Measurements from ENCODE around the gene COL4A3. TPM values are rescaled to one million over a fixed set of nuclear protein-coding genes. Genes with fewer than 3 reads are reported as not detected.
A peak's percentile ranks its signal among the peaks of the same experiment; 100 is the strongest.

COL4A3 gene
- total RNA-seq (2022) (17.6 and 20.2 TPM in 2 replicates), Bru-seq, nascent RNA (percentile 67 among the genes with signal in this experiment), BruChase-seq, experiment 1, labeled RNA remaining after a 6-hour chase (percentile 61 among the genes with signal in this experiment), BruChase-seq, experiment 2, labeled RNA remaining after a 2-hour chase (percentile 64 among the genes with signal in this experiment)
- long read RNA-seq, partial matches to known transcripts: 3 of 10 reads
- long read RNA-seq, other reads (novel, unspliced or antisense): 7 of 10 reads

DNA sequence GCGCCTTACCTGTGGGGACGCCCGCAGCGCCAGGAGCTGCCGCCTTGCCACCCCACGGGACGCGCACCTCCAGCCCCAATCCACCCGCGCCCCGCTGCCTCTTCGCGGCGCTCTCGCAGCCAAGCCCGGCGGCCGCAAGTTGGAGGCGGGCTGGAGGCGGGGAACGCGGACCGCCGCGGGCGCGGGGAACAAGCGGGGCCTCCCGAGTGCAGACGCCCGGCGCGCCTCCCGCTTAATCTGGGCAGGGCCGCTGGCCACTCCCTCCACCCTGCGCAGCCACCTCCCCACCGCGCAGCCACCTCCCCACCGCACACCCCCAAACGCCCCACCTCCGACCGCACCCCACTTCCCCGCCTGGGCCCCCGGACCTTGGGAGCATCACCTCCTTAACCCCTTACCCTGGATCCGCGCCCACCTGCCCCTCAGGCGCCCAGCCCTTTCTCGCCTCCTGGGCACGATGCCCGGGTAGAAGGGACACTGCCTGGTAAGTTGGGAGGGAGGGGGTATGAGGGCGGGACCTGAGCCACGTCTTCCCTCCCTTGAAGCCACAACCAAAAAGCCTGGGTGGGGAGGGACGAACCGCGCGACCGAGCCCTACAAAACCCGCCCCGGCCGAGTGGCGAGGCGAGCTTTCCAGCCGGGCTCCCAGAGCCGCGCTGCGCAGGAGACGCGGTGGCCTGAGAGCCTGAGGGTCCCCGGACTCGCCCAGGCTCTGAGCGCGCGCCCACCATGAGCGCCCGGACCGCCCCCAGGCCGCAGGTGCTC is at the start of gene COL4A3, which contains the start of gene COL4A4:
TSS of gene COL4A3 (plus strand) at position 627 of the 765 bp plus-strand sequence. CDS start at position 730, 103 bp downstream.
TSS of gene COL4A4 (minus strand) at position 208 of the 765 bp plus-strand sequence. CDS start 16,722 bp downstream, outside the sequence.
- Mint-ChIP-seq H3K36me3 (ENCODE audit: insufficient read depth, unreplicated experiment) (peaks cover 22% of the 10 kb centered on the region), H3K9me3 (ENCODE audit: low read depth, unreplicated experiment) (no peaks in the 10 kb centered on the region), H3K4me1 (ENCODE audit: low read depth, unreplicated experiment) (peaks cover 39% of the 10 kb centered on the region), H3K27me3 (ENCODE audit: unreplicated experiment) (no peaks in the 10 kb centered on the region), H3K27ac (ENCODE audit: unreplicated experiment) (peak within 1 kb of the TSS; percentile 64), H3K4me3 (ENCODE audit: low read depth, unreplicated experiment) (peak within 1 kb of the TSS; percentile 90)
- intact Hi-C loops (cut with micrococcal nuclease; ENCODE audit: unreplicated experiment): loop anchor here (2.0 kb wide), 1 partner anchor 17 kb away; no protein-coding TSS in a partner anchor
- TF ChIP-seq, protein P1, sequence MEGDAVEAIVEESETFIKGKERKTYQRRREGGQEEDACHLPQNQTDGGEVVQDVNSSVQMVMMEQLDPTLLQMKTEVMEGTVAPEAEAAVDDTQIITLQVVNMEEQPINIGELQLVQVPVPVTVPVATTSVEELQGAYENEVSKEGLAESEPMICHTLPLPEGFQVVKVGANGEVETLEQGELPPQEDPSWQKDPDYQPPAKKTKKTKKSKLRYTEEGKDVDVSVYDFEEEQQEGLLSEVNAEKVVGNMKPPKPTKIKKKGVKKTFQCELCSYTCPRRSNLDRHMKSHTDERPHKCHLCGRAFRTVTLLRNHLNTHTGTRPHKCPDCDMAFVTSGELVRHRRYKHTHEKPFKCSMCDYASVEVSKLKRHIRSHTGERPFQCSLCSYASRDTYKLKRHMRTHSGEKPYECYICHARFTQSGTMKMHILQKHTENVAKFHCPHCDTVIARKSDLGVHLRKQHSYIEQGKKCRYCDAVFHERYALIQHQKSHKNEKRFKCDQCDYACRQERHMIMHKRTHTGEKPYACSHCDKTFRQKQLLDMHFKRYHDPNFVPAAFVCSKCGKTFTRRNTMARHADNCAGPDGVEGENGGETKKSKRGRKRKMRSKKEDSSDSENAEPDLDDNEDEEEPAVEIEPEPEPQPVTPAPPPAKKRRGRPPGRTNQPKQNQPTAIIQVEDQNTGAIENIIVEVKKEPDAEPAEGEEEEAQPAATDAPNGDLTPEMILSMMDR (IDR thresholded peaks at IDR 0.05; ENCODE audit: unreplicated experiment): no peak
- no TSS peak for BruUV-seq (replicated peaks)
- CTCF ChIA-PET: interaction anchor here (1.0 to 1.4 kb wide), 3 partner anchors 11 to 74 kb away, joined by 3 to 5 read pairs (median 3); no protein-coding TSS in a partner anchor
- DNase-seq: peak; percentile 82

DNA sequence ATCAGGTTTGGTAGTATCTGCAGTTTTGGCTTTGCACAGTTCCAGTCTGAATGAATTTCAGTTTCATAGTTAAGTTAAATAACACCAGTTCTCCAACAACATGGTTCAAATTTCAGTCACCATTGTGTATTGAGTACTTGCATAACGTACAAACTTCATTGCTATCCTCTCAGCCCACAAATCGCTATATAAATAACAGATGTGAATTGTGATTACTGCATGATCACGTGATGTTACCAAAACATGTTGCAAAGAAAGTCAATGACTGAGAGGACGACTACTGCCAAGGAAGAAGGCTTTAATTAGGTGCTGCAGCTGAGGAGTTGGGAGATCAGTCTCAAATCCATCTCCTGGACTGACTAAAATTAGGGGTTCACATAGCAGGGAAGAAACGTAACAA is 48.7 kb upstream of the COL4A3 start:
- Mint-ChIP-seq H3K4me3 (ENCODE audit: low read depth, unreplicated experiment) (no peak overlapping the region), H3K9me3 (ENCODE audit: low read depth, unreplicated experiment) (no peaks in the 10 kb centered on the region), H3K36me3 (ENCODE audit: insufficient read depth, unreplicated experiment) (no peaks in the 10 kb centered on the region), H3K27me3 (ENCODE audit: unreplicated experiment) (no peaks in the 10 kb centered on the region), H3K4me1 (ENCODE audit: low read depth, unreplicated experiment) (no peaks in the 10 kb centered on the region), H3K27ac (ENCODE audit: unreplicated experiment) (no peak overlapping the region)
- no peak for DNase-seq
- BruUV-seq (replicated peaks): no TSS peak
- CTCF ChIA-PET: no interaction called here
- intact Hi-C loops (cut with micrococcal nuclease; ENCODE audit: unreplicated experiment): no loop called here
- TF ChIP-seq, protein P1 (IDR thresholded peaks at IDR 0.05; ENCODE audit: unreplicated experiment): no peak

DNA sequence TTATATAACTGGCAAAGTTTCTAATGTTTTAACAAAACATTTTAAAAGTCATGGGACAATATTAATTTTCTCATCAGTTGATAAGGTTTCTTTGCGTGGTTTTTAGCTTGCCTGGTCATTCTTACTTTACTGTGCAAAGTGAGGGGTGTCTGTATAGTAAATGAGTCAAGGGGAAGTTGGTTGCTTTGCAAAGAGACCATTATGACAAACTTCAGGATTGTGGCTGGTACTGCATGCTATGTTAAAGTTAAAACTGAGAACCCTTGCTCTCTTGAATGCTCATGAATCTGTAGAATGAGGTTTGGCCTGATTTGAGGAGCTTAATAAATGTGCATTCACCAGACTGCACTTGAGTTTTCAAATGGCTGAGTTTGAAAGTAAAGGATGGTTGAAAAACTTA is 47.4 kb upstream of the COL4A3 start:
- Mint-ChIP-seq H3K36me3 (ENCODE audit: insufficient read depth, unreplicated experiment) (no peaks in the 10 kb centered on the region), H3K9me3 (ENCODE audit: low read depth, unreplicated experiment) (no peaks in the 10 kb centered on the region), H3K4me1 (ENCODE audit: low read depth, unreplicated experiment) (no peaks in the 10 kb centered on the region), H3K27me3 (ENCODE audit: unreplicated experiment) (no peaks in the 10 kb centered on the region), H3K27ac (ENCODE audit: unreplicated experiment) (no peak overlapping the region), H3K4me3 (ENCODE audit: low read depth, unreplicated experiment) (no peak overlapping the region)
- no TSS peak for BruUV-seq (replicated peaks)
- TF ChIP-seq, protein P1 (IDR thresholded peaks at IDR 0.05; ENCODE audit: unreplicated experiment): no peak
- intact Hi-C loops (cut with micrococcal nuclease; ENCODE audit: unreplicated experiment): no loop called here
- CTCF ChIA-PET: no interaction called here
- DNase-seq: no peak

DNA sequence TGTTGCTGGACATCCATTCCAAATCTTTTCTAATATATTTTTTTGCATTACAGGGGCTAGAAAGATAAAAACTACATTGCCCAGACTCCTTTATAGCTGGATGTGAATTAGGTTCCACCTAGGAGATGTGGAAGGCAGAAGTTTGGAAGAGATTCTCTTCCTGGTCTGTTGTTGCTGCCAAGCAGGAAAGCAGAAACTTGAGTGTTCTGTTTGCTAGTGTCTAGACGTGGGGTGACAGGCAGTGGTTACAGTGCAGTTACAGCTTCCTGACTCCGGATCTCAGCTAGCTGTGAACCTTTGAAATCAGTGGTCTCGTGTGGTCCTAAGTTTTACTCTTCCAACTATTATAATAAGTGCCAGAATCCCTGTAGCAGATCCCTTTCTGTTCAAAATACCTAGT is 46.6 kb upstream of the COL4A3 start:
- TF ChIP-seq, protein P1 (IDR thresholded peaks at IDR 0.05; ENCODE audit: unreplicated experiment): no peak

More for the DNA sequence above, 46.6 kb upstream of the COL4A3 start:
- Mint-ChIP-seq H3K27ac (ENCODE audit: unreplicated experiment) (no peak overlapping the region), H3K4me3 (ENCODE audit: low read depth, unreplicated experiment) (no peak overlapping the region), H3K27me3 (ENCODE audit: unreplicated experiment) (no peaks in the 10 kb centered on the region), H3K4me1 (ENCODE audit: low read depth, unreplicated experiment) (no peaks in the 10 kb centered on the region), H3K36me3 (ENCODE audit: insufficient read depth, unreplicated experiment) (no peaks in the 10 kb centered on the region), H3K9me3 (ENCODE audit: low read depth, unreplicated experiment) (no peaks in the 10 kb centered on the region)
- no peak for DNase-seq
- intact Hi-C loops (cut with micrococcal nuclease; ENCODE audit: unreplicated experiment): no loop called here
- CTCF ChIA-PET: no interaction called here
- BruUV-seq (replicated peaks): no TSS peak
